ENCODE data around the gene EIF4A3.

GRCh38 chr17:80101946-80102663 lies 44.8 kb downstream of the EIF4A3 start:
- TF ChIP-seq CTCF (IDR thresholded peaks at IDR 0.05; ENCODE audit: low read length): no peak
- TF ChIP-seq EZH2 (IDR thresholded peaks at IDR 0.05; ENCODE audit: borderline replicate concordance, low read length): no peak

Measured in OCI-LY1 (cell line).